PC-9 (cell line): ENCODE results near the gene NCOA5.

ENCODE experiments used
- CTCF ChIP-seq: fragments of 200-600 bp; sonication (generic); conservative IDR thresholded peaks from 2 replicates; pipeline ENCODE4 v1.6.1; 2017; ENCODE audit warnings: mixed run types, antibody characterized with exemption, mild to moderate bottlenecking, moderate library complexity
- EZH2 ChIP-seq: fragments of 200-600 bp; sonication (generic); IDR thresholded peaks from 2 replicates; pipeline ENCODE4 v1.8.0; 2017; ENCODE audit warnings: antibody characterized with exemption, low read depth

DNA sequence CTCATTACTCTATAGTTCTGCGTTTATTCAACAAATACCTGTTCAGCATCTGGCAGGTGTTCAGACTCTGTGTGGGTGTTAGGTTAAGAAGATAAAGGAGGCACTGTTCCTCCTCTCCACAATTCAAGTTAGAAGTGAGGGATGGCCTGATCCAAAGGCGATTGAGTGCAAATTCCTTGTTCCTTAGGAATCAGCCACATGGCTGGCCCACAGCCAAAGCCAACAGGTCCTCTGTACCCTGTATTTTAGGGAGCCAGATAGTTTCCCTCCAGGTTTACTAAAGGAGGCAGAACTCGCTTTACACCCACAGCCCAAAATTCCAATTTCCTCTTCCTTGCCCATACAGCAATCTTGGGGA lies 23.3 kb upstream of the NCOA5 start:
- no peak for TF ChIP-seq CTCF
- TF ChIP-seq EZH2: no peak
